GM19023 (cell line): ENCODE results near the gene IL1R1.

Experiments
- ATAC-seq: cut with Tn5 transposase; IDR thresholded peaks from one replicate; pipeline ENCODE4 v1.9.1; 2021; ENCODE audit warnings: mild to moderate bottlenecking, moderate library complexity; ENCODE audit not compliant: unreplicated experiment

IL1R1 gene

GRCh38 chr2:102168026-102168771 is 25.7 kb downstream of the IL1R1 start:
- ATAC-seq, result no peak

DNA sequence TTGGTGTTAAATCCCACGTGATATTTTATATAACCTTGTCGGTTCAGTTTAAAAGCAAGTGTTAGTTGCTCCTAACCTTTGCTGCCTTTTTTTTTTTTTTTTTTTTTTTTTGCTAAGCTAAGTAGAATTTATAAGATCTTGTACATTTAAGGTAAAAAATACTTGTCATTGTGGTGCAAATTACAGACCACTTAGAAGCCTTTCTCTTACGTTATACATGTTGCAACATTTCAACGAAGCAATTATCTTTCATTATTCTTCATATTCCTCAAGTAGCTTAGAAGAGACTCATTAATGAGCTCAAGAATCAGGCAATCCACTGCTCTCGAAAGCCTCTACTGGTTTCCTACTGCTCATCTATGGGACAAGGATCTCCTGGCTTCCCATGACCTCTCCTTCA is 29.4 kb downstream of the IL1R1 start:
- ATAC-seq, result no peak

DNA sequence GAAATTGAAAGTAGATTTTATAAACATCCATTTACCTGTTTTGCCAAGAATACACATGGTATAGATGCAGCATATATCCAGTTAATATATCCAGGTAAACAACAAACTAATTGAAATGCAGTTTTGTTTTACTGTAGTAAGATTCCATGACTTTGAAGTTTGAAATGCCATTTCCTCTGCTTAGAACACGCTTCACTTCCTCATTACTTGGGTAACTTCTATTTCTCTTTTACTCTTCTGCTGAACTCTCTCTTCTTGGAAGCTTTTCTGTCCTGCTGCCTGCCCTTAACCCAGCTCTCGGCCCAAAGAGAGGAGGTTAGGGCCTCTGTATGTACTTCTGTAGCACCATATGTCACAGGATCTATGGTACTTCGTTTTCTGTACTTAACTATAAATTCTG is 30.2 kb downstream of the IL1R1 start:
- no peak for ATAC-seq

GRCh38 chr2:102176172-102176571 is 33.6 kb downstream of the IL1R1 start:
- no peak for ATAC-seq

DNA sequence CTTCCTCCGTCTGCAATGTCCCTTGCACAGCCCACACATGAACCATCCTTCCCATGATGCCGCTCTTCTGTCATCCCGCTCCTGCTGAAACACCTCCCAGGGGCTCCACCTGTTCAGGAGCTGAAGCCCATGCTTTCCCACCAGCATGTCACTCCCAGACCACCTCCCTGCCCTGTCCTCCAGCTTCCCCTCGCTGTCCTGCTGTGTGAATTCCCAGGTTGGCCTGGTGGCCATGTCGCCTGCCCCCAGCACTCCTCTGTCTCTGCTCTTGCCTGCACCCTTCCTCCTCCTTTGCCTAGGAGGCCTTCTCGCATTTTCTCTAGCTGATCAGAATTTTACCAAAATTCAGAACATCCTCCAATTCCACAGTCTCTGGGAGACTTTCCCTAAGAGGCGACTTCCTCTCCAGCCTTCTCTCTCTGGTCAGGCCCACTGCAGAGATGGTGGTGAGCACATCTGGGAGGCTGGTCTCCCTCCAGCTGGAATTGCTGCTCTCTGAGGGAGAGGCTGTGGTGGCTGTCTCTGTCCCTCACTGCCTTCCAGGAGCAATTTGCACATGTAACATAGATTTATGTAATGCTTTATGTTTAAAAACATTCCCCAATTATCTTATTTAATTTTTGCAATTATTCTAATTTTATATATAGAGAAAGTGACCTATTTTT is 35.4 kb downstream of the IL1R1 start:
- no peak for ATAC-seq

- ATAC-seq, result no peak
These were observed 36.5 kb downstream of the IL1R1 start for GRCh38 chr2:102179061-102179460.

DNA sequence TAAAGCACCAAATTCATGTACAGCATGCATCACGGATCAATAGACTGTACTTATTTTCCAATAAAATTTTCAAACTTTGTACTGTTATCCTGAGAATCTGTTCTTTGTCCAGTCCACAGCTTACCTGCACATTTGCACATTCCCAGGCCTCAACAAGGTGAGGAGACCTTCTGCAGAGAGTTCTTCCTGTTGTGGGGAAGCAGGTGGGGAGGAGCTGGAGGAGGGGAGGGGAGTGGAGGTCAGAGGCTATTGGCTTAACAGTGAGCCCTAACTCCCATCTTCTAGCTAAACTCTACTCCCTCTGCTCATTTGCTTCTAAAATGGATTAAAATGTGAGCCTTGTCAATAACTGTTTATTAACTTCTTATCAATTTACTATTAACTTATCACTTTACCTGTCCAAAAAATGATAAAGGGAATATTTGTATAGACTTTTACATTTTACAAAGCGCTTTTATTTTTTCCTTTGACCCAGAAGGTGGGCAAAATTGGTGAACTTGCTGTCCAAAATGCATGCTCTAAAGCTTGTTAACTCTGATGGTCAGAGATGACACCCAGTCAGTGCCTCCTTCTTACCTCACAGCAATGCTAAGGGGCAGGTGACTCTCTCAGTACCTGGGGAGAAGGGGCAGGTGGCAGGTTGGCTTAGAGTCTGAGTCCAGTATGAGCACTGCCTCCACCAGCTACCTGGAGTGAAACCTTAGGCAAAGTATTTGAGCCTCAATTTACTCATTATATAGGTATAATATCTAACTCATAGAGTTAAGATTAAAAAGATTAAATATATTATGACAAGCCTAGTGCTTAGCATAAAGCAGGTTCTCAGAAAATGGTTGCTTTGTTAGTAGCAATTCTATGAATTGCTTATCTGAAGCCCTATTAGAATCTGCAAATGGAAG is 37.5 kb downstream of the IL1R1 start:
- no peak for ATAC-seq

DNA sequence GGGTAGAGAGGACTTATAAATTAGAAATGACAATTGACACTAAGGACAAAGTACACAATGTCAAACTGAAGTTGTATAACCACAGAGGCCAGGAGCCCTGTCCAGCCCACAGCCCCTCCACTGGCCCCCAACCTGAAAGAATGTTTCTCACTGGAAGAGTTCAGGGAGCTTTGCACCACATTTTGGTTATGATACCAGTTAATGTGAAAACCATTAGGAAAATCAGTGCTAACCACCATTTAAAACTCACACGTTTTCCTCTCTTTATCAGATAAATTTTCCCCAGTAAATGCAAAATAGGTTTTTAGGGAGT is 38.1 kb downstream of the IL1R1 start:
- no peak for ATAC-seq

- no peak for ATAC-seq
These were observed 38.8 kb downstream of the IL1R1 start for GRCh38 chr2:102181376-102181775.

GRCh38 chr2:102181919-102182635 is 39.5 kb downstream of the IL1R1 start:
- no peak for ATAC-seq

DNA sequence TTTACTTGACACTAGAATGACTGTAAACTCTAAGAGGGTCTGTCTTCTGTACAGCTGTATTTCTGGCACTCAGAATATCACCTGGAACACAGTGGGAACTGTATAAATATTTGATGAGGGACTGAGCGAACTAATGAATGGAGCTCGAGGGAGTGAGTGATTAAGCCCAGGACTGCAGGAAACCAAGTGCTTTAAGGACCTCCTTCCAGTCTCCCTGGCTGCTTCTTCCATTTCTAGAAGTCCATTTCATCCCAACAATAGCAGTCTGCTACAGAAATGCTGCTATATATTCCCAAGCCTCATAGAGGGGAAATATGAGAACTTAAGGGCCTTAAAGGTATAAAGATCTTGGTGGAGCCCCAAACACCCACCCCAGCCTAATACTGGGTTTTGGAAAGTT is 41.5 kb downstream of the IL1R1 start:
- no peak for ATAC-seq

DNA sequence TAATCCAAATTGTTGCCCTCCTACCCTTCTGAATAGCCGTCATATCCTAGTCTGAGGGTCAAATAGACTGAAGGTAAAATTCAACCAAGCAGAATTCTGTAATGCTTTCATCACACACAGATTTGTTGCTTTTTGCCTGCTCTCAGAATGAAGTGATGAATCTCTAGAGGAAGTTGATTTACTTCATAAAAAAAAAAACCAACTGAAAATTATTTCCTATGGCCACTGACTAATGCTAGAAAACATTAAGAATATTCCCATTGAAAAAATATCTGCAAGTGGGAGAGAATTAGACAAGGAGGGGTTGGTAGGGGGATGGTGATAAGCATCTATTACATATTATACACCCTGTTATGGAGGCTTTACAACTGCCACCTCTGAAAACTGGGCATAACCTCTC is 42.0 kb downstream of the IL1R1 start:
- ATAC-seq, result no peak

- ATAC-seq, result no peak
These were observed 42.8 kb downstream of the IL1R1 start for GRCh38 chr2:102185347-102185746.

DNA sequence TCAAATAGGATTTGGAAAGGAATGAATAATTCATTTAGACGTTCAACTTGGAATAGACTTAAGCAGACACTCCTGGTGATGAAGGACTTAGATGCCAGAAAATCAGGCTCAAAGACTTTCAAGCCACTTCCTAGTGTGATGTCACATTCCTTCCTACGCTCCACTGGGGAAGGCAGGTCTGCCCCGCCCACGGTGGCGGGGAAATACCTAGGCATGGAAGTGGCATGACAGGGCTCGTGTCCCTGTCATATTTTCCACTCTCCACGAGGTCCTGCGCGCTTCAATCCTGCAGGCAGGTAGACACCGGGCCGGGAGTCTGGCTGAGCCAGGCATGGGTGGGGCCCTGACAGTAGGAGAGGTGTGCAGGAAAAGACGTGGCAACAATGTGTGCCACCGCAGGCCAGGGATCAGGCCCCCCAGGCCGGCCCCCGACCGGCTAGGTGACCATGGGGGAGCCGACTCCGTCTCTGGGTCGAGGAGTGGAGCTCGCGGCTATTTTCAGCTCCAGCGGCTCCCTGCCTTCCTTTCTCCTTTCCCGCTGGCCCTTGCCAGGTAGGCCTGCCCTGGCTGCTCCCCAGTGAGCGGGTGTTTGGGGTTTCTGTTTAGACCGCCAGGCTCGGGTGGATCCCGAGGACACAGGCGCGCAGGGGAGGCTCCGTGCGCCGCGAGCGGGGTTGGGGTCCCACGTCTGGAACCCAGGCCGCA is 44.4 kb downstream of the IL1R1 start, which contains the start of gene IL1RL2:
Gene IL1RL2, plus strand, starts transcription at position 233 of the 705 bp plus-strand sequence. CDS start 845 bp downstream, outside the sequence.
- ATAC-seq, result no peak

DNA sequence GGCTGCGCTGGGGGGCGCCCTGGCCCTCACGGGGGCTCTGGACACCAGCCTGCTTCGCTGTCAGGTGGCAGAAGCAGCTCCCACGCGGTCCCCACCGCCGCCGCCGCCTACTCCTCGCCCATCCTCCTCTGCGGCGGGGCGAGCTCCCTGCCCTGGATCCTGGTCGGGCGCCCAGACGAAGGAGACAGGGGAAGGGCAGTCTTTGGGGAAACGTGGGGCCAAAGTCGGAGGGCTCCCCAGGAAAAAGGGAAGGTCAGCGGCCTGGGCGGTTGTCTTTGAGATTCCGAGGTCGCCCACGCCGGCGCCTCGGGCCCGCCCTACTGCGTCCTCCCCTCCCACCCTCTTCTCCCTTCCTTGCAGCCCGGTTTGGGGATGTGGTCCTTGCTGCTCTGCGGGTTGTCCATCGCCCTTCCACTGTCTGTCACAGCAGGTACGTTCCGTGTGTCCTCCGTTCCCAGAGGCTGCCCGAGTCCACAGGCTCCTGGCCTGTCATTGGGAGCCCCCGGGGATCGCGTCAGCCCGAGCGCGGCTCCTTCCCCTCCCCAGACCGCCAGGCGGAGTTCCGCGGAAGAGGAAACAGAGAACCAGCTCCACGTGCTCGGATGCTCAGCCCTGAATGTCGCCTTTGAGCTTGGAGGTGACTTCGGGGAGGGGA is 45.1 kb downstream of the IL1R1 start:
- ATAC-seq, result no peak

GRCh38 chr2:102190430-102191107 is 48.0 kb downstream of the IL1R1 start:
- no peak for ATAC-seq

DNA sequence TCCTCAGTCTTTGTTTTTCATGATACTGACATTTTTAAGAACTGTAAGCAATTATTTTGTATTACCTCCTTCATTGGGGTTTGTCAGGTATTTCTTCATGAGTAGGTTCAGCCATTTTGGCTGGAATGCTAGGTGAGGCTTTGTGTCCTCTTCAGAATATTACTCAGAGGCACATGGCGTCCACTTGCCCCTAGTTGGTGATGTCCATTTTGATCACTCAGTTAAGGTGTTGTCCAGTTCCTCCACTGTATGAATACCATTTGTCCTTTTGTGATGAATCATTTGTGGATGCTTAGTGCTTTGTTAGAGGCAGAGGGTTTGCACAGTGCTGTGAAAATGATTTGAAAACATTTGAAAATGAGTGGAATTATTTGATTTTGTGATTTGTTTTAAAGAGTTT is 49.0 kb downstream of the IL1R1 start:
- ATAC-seq, result no peak

DNA sequence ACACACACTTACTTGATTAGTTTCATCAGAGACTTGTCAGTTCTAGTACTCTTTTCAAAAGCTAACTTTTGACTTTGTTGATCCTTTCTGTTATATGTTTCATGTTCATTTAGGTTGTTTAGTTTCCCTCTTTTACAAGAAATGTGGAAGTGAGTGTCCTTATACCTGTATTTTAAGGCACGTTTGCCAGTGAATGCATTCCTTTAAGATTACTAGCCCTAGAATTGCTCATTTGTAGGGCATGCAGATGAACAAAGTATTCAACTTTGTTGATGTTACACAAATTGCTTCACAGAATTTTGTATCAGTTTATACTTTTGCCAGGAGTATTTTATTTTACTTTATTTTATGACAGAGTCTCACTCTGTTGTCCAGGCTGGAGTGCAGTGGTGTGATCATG is 50.5 kb downstream of the IL1R1 start:
- ATAC-seq, result no peak

DNA sequence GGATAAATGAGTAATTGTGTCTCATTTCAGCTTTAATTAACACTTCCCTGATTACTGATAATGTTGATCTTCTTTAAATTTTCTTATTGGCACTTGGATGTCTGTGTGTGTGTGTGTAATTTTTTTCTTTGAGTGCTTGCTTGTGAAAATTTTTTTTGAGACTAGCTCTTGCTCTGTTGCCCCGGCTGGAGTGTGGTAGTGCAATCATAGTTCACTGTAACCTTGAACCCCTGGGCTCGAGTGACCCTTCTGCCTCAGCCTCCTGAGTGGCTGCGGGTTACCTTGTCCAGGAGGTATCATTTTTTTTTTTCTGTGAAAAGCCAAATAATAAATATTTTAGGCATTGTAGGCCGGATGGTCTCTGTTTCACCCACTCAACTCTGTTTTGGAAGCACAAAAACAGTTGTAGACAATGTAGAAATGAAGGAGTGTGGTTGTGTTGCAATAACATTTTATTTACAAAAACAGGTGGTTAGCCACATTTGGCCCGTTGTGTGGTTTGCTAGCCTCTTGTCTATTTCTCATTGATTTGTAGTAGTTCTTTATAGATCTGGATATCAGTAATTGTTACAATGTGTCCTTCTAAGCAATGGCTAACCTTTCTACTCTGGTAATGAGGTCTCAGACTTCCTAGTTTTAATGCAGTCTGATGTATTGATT is 52.2 kb downstream of the IL1R1 start:
- ATAC-seq, result no peak
